ENCODE measurements around the gene SLF2. TPM values are rescaled to one million over a fixed set of nuclear protein-coding genes. Genes with fewer than 3 reads are reported as not detected.

SLF2 gene
- total RNA-seq, 1 experiment from 2014 or later: 23.1 TPM

DNA sequence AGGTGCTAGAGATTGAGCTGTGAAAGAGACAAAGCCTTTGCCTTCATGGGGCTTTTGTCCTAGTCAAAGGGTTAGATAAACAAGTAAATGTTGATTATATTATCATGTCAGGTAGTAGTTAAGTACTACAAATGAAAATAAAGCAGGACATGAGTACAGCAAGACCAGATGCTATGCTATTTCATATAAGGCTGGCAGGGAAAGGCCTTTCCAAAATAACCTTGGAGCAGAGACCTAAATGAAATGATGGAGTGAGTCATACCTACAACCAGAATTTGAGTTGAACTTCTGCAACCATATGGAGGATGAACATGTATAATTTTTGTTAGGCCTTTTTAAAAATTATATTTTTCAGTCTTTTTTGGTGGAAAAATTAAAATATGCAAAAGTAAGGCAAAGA lies 33.0 kb downstream of the SLF2 start:
- no peak overlapping the region for H4K5ac ChIP-seq (ENCODE audit: insufficient read length, low read depth, low read length)
- Mint-ChIP-seq H3K9me3 (no peaks in the 10 kb centered on the region), H3K4me1 (no peaks in the 10 kb centered on the region), H3K27me3 (ENCODE audit: low read depth) (no peaks in the 10 kb centered on the region), H3K36me3 (ENCODE audit: insufficient read depth in 1 of 3, low read depth in 3 of 3) (peaks cover 13 to 80% (median 39%) of the 10 kb centered on the region in 3 experiments; a peak in 6 of 7 replicates), H3K27ac (no peak overlapping the region), H3K4me3 (no peak overlapping the region)
- no peaks in the 10 kb centered on the region for H3K79me1 ChIP-seq (ENCODE audit: insufficient read depth, low read depth, low read length, poor library complexity, severe bottlenecking)
- no peaks in the 10 kb centered on the region for H3K27me3 ChIP-seq (ENCODE audit: insufficient read depth, low read length)
- no peak overlapping the region for H3K4ac ChIP-seq (ENCODE audit: low read depth, low read length)
- H2BK15ac ChIP-seq (ENCODE audit: low read depth, low read length): no peak overlapping the region
- no peak overlapping the region for H4K91ac ChIP-seq (ENCODE audit: insufficient read length, low read depth, low read length)
- H2BK5ac ChIP-seq (ENCODE audit: insufficient read length, low read length): no peak overlapping the region
- no peaks in the 10 kb centered on the region for H3K79me2 ChIP-seq (ENCODE audit: insufficient read depth, low read length)
- TF ChIP-seq, protein P1, sequence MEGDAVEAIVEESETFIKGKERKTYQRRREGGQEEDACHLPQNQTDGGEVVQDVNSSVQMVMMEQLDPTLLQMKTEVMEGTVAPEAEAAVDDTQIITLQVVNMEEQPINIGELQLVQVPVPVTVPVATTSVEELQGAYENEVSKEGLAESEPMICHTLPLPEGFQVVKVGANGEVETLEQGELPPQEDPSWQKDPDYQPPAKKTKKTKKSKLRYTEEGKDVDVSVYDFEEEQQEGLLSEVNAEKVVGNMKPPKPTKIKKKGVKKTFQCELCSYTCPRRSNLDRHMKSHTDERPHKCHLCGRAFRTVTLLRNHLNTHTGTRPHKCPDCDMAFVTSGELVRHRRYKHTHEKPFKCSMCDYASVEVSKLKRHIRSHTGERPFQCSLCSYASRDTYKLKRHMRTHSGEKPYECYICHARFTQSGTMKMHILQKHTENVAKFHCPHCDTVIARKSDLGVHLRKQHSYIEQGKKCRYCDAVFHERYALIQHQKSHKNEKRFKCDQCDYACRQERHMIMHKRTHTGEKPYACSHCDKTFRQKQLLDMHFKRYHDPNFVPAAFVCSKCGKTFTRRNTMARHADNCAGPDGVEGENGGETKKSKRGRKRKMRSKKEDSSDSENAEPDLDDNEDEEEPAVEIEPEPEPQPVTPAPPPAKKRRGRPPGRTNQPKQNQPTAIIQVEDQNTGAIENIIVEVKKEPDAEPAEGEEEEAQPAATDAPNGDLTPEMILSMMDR (conservative IDR thresholded peaks at IDR 0.05): no peak
- H3K23ac ChIP-seq (ENCODE audit: insufficient read length, low read depth, low read length): no peak overlapping the region
- DNase-seq: no peak
- no peaks in the 10 kb centered on the region for H3K23me2 ChIP-seq (ENCODE audit: insufficient read length, low read depth, low read length, poor library complexity, severe bottlenecking)
- H3K14ac ChIP-seq (ENCODE audit: insufficient read depth, low read length): no peak overlapping the region
- H2BK20ac ChIP-seq (ENCODE audit: low read depth, low read length, poor library complexity, severe bottlenecking): no peak overlapping the region
- no peak overlapping the region for H3K4me2 ChIP-seq (ENCODE audit: insufficient read depth, insufficient read length, low read length)
- no peak overlapping the region for H2BK120ac ChIP-seq (ENCODE audit: low read depth, low read length, poor library complexity, severe bottlenecking)
- no peak overlapping the region for H2AK5ac ChIP-seq (ENCODE audit: insufficient read length, low read length)
- H3K27ac ChIP-seq (ENCODE audit: insufficient read length, low read depth, low read length): no peak overlapping the region
- H3K9me3 ChIP-seq (ENCODE audit: control insufficient read depth, low read depth, low read length): no peaks in the 10 kb centered on the region
- H3T11ph ChIP-seq (ENCODE audit: low read length): no peak overlapping the region
- H2AFZ ChIP-seq (ENCODE audit: low read length): no peak overlapping the region
- H2BK12ac ChIP-seq (ENCODE audit: insufficient read length, low read depth, low read length): no peak overlapping the region
- no peak overlapping the region for H3K9ac ChIP-seq (ENCODE audit: extremely low read depth, insufficient read length, low read length)
- H4K20me1 ChIP-seq (ENCODE audit: control insufficient read depth, insufficient read depth, insufficient read length): no peaks in the 10 kb centered on the region
- H3K56ac ChIP-seq (ENCODE audit: insufficient read length, low read depth, low read length): no peak overlapping the region
- H3K4me1 ChIP-seq (ENCODE audit: insufficient read depth, low read length): no peaks in the 10 kb centered on the region; the same call in 1 of the 2 replicates
- H4K8ac ChIP-seq (replicated peaks; ENCODE audit: insufficient read length, low read depth, low read length): no peak overlapping the region
- no peak overlapping the region for H3K18ac ChIP-seq (ENCODE audit: insufficient read length, low read depth, low read length)

Data from H9 (cell line).